ENCODE data around the gene ADAMTS9.
"Not testable (repeated sequence)": the region's sequence is repeated elsewhere in the genome, so short reads cannot be mapped to it uniquely, and the experiment has no call there.

ADAMTS9 gene

DNA sequence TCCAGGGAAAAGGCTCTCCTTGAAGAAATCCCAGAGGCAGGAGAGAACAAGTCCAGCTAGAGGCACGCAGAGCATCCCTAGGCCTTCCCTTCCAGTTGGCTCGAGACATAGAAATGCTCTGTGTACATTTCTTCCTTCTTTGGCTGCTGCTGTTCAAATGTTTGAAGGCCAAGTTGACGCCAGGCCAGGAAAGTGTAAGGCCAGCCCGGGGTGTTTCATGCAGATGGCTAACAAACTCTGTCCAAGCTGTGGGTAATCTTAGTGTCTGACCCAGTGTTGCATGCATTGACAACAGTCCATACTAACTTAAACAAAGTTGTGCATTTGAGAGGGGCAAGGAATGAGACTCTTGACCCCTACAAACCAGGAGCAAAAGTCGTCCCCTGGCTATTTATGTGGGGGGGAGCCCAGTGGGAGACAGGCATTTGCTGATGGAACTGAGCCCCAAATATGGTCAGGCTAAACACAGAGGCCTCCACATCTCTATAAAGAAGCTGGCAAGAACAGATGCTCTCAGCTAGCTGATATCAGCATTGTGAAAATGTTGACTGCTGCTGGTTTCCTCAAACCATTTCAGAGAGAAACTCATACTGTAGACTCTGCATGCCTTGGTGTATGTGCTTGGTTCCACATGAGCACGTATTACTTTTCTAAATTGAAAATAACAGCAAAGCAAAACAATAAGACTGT lies 139.5 kb downstream of the ADAMTS9 start:
- DNase-seq (ENCODE audit: low spot score): no peak
- no peak for FAIRE-seq

DNA sequence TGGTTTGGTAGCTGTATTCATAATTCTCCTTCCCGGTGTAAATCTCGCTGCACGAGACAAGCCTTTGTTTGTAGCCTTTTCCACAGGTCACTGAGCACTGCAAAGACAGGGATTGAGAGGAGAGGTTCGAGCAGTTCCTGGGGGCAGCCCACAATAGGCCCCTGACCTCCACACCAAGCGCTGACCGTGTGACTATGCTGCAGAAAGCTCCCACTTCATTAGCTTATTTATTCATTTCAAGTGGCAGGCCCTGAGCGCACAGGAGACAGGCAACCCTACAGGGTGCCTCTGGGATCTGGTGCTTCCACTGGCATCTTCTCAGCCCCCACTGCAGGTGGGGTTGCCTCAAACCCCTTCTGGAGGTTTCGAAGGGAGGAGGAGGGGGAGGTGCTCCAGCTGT lies 140.9 kb downstream of the ADAMTS9 start:
- FAIRE-seq (no peak), DNase-seq (ENCODE audit: low spot score) (no peak)

DNA sequence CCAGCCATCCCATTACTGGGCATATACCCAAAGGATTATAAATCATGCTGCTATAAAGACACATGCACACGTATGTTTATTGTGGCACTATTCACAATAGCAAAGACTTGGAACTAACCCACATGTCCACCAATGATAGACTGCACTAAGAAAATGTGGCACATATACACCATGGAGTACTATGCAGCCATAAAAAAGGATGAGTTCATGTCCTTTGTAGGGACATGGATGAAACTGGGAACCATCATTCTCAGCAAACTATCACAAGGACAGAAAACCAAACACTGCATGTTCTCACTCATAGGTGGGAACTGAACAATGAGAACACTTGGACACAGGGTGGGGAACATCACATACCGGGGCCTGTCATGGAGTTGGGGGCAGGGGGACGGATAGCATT lies 142.6 kb downstream of the ADAMTS9 start:
- not testable (repeated sequence) for FAIRE-seq; DNase-seq (ENCODE audit: low spot score)

DNA sequence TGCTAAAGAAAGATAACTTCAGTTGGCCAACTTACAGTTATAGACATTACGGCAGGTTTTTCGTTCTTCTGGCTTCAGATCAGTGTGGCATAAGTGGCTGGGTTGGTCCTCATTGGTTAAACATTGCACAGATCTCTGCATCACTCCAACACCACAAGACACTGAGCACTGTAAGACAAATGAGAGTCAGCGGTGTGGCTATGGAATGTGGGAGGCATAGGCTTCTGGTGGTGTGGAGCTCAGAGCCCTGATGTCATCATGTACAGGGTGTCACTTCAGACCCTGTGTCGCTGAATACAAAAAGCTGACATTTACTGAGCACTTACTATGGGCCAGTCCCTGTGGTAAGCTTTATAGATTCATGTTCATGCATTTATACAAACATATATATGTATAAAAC lies 146.0 kb downstream of the ADAMTS9 start:
- FAIRE-seq (no peak), DNase-seq (ENCODE audit: low spot score) (peak; percentile 26)

DNA sequence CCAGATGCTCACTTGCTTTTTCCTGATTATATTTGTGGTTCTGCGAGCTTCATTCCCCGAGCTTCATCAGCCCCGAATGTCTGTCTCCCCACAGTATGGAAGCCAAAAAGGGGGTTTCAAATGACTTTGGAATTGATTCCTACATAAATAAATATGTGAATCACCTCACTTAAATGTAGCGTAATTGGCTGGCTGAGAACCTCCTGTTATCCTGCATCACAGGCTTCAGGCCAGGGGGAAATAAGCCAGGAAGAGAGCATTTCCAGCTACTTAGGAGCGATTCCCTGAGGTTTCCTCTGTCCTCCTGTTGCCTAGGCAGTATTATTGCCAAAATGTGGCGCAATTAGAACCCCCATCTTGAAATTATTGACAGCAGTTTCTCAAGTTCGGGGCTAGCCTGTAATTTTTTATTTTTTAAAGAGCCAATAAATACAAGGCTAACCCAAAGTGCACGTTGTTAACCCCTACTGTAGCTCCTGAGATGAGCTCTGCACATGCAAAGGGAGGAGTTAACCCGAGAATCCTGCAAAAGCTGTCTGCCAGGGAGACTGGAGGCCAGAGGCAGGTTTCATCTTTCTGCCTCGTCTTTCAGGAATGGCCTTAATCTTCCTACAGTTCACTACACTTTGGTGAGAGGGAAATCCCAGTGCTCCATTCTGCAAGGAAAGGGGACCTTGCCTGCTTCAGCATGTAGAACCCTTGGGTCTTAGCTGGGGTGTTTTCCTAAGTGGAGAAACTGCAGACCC lies 148.2 kb downstream of the ADAMTS9 start:
- FAIRE-seq: no peak
- no peak for DNase-seq (ENCODE audit: low spot score)

DNA sequence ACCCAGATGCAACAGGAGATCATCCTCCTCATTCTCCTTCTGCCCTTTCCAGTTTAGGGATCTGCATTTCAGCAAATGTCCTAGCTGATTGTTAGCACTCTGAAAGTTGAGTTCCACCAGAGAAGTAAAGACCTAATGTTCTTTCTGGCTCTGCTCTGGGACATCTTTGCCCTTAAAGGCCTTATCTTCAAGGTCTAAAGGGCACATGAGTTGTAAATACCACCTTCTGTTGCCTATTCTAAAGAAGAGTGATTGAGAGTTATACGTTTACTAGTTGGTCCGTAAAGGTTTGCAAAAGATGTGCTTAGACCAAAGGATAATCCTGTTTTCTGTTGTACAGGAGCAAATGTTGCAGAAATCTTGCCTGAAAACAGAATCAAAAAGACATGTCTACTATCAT lies 151.6 kb downstream of the ADAMTS9 start:
- DNase-seq (ENCODE audit: low spot score) (no peak), FAIRE-seq (no peak)

DNA sequence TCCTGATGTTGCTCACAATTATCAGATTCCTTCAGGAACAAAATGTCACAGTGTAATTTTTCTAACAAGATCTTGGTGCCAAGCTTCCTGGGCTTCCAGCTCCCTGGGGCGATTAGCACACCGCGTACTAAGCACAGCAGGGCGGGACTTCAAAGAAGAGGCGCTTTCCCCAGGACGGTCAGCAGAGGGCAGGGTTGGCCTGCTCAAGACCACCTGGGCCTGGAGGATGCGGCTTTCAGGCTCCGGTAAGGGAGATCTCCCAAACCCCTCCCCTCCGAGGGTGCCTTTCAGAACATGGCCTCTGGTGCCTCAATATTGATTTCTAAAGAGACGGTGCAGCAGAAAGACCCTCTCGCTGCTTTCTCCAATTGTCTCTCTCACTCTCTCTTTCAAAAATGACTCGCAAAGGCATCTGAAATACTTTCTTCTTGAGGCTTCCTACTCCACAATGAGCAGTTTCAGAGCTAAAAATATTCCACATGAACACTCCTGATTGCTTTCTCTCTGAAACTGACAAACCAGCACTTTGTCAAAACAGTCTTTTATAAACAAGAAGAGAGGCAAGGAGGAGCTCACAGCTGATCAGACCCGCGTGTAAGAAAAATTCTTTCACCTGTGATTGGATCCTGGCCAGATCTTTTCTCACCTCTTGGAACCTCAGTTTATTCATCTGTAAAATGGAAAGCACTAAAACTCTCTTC lies 154.0 kb downstream of the ADAMTS9 start:
- DNase-seq (ENCODE audit: low spot score) (peak; percentile 53), FAIRE-seq (no peak)

DNA sequence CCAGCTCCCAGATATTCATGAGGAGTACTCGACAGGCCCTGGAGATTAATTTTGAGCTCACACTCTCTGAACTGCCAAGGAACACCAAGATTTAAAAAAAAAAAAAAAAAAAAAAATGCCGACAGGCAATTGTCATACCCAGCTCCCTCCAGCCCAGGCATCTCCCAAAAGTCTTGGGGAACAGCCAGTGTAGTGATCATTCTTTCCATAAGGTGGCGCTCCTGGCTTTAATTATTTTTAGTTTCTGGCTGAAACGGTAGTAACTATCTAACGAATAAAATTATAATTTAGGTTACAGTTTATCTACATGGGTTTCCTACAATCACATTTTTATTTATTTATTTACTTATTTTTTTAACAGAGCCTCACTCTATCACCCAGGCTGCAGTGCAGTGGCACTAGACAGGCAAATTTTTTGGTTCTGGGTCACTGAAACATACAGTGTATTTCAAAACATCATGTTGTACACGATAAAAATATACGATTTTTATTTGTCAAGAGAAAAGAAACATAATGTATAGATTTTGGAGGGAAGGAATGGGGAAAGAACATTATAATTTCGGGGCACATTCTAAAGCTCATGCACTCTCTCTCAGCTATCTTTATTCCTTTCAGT lies 157.3 kb downstream of the ADAMTS9 start:
- DNase-seq (ENCODE audit: low spot score) (no peak), FAIRE-seq (peak; percentile 75)

DNA sequence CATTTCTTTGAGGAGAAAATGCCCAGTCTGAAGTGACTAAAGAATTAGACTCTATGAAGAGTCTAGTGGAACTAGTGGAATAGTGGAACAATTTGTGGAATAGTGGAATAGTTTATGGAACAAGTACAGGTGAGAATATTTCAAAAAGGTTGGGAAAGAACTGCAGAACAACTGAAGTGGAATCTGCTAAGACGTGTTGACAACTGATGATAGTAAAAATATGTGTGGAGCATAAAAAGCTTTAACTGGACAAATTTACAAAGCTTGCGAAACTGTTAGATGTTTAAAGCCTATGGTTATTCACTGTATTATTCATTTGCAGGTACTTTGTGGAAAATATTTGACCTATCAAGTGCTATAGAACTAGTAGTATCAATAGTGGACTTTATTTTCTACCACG lies 164.5 kb downstream of the ADAMTS9 start:
- FAIRE-seq (no peak), DNase-seq (ENCODE audit: low spot score) (no peak)

DNA sequence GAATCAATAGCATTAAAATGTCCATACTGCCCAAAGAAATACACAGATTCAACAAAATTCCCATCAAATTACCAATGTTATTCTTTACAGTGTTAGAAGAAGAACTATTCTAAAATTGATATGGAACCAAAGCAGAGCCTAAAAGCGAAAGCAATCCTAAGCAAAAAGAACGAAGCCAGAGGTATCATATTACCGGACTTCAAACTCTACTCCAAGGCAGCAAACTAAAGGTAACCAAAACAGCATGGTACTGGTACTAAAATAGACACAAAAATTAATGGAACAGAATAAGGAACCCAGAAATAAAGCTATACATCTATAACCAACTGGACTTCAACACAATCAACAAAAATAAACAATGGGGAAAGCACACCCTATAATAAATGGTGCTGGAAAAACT lies 167.5 kb downstream of the ADAMTS9 start:
- DNase-seq (ENCODE audit: low spot score) (no peak), FAIRE-seq (no peak)

DNA sequence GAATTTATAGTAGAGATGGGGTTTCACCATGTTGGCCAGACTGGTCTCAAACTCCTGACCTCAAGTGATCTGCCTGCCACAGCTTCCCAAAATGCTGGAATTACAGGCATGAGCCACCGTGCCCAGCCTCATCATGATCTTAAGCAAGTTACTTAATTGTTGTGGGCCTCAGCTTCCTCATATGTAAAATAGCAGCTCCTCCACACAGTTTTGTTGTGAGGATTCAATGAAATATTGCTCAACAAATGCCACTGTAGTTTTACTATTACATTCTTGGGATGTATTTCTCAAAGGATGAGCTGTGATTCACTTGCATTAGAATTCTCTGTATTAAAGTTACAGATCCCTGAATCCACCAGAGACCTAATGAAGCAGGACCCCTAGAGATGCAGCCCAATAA lies 168.8 kb downstream of the ADAMTS9 start:
- no peak for FAIRE-seq
- no peak for DNase-seq (ENCODE audit: low spot score)

DNA sequence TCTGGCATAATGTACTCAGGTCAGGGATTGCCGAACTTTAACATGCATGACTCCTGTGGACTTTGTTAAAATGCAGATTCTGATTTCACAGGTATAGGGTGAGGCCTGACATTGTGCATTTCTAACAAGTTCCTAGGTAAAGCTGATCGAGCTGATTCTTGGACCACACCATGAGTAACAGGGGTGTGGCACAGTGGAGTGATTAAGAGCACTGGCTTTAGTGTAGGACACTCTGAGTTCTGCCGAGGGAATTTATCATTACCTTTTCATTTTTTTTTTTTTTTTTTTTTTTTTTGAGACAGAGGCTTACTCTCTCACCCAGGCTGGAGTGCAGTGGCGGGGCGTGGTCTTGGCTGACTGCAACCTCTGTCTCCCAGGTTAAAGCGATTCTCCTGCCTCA lies 169.3 kb downstream of the ADAMTS9 start:
- DNase-seq (ENCODE audit: low spot score) (no peak), FAIRE-seq (no peak)

DNA sequence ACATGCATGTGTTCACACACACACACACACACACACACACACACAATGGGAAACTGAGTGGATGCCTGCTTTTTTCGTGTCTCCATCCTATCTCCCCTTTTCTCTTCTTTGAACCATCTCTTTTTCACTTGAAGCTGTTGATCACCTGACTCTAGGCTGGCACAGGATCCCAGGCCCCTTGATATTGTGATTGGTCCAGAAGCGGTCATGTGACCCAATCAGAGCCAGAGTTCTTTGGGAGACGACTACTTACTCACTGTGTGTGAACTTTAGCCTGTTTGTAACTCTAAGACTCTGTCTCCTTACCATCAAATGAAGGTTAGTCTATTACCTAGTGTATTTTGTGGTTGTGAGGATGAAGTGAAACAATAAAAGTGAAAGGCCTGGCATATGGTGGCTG lies 172.9 kb downstream of the ADAMTS9 start:
- DNase-seq (ENCODE audit: low spot score) (no peak), FAIRE-seq (no peak)

DNA sequence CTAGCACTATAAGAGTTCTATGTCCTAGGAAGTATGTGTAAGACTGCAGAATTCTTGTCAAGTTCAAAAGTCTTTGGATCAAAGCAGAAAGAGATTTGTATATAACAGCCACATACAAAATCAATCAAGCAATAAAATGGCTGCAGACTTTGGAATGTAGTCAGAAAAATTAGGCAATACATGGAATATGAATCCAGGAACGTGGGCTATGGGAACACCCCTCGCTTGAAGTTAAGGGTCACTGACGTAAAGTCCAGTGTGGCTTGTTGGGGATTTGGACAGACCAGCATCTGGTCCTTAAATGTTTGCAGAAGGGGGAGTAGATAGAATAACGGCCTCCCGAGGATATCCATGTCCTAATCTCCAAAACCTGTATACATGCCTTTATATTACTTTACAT lies 178.6 kb downstream of the ADAMTS9 start:
- FAIRE-seq: no peak

DNA sequence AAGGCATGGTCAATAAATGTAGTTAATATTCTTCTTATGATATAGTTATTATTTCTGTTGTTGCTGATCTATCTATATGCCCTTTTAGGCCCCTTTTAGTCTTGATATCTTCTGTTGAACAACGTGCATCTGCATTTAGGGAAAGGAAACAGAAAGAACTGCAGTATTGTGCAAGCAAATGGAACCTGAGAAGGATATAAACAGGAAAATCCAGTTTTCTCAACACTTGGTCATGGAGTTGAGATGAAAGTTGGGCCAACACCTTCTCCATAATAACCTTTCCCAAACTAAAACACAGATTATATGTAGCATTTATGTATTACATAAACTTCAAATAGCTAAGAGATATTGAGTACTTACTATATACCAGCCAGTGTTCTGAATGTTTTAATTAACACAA lies 179.7 kb downstream of the ADAMTS9 start:
- FAIRE-seq: no peak
- no peak for DNase-seq (ENCODE audit: low spot score)

More for the DNA sequence above, 178.6 kb downstream of the ADAMTS9 start:
- DNase-seq (ENCODE audit: low spot score): no peak

DNA sequence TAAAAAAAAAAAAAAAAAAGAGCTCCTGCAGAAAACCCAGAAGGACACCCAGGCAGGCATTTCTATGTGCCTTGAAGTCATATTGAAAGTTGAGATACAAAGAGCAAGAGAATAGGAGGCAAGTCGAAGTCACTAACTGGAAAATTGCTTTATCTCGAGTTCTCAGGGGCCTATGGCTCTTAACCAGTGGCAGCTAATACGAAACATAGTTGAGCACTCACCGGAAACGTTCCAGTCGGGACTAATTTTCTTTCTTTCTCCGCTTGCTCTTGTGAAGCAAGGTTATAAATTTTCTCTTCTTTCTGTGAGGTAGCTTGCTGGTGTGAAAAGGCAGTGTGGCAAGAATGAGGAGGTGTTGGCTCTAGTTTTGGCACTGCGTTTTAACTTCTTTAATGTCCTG lies 181.5 kb downstream of the ADAMTS9 start:
- DNase-seq (ENCODE audit: low spot score) (no peak), FAIRE-seq (no peak)

DNA sequence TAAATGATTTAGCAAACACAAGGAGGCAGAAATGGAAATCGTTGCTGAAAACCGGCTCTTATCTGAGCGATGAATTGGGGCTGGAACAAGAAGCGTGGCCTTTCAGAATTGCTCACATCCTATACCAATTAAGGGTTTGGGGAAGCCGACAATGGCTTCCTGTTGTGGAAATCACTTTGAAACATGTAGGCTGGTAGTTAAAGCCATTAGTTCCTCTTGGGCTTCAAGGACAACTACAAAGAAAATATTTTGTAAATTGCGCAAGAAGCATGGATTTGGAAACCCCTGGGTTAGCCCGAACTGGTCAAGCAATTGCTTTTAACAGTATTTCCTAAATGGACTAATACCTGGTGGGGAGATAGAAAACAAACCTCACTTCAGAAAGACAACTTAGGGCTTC lies 182.4 kb downstream of the ADAMTS9 start:
- DNase-seq (ENCODE audit: low spot score): no peak
- no peak for FAIRE-seq

DNA sequence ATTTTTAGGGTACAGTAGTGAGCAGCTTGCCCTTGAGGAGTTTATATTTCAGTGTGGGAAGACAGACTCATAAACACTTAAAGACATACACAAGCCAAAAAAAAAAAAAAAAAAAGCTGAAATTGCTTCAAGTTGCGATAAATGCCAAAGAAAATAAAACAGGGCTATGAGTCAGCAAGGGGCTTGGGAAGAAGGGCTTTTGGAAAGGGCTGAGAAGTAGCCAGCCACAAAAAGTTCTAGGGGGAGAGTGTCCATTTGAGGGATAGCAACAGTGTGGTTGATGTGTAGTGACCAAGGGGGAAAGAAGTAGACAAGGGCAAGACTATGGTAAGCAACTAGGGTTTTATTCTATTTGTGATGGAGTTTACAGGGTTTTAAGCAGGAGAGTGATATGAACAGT lies 185.5 kb downstream of the ADAMTS9 start:
- FAIRE-seq (no peak), DNase-seq (ENCODE audit: low spot score) (no peak)

DNA sequence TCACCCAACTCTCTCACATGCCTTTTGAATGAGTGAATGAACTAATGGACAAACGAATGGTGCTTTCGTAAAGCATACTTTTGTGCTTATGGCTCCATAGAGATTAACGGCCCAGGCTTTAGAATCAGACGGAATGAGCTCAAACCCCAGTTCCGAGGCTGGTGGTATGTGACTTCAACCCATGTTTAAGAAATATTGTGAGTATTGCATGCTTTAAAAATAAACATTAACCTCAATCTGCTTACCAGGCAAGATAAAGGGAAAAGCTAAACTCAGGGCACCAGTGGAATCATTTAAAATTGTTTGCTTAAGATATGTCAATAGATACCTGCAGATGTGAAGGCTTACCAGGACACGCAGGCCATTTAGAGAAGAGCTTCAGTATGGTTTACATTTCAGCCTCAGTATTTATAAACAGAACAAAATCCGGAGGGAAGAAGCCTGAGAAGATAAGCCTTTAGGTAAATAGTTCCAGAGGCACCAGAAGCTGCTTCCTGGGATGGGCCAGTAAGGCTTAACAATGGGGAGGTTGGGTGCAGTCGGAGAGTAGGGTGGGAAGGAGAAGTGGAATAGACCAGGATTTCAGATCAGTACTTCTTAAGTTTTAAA lies 186.4 kb downstream of the ADAMTS9 start:
- no peak for FAIRE-seq

DNA sequence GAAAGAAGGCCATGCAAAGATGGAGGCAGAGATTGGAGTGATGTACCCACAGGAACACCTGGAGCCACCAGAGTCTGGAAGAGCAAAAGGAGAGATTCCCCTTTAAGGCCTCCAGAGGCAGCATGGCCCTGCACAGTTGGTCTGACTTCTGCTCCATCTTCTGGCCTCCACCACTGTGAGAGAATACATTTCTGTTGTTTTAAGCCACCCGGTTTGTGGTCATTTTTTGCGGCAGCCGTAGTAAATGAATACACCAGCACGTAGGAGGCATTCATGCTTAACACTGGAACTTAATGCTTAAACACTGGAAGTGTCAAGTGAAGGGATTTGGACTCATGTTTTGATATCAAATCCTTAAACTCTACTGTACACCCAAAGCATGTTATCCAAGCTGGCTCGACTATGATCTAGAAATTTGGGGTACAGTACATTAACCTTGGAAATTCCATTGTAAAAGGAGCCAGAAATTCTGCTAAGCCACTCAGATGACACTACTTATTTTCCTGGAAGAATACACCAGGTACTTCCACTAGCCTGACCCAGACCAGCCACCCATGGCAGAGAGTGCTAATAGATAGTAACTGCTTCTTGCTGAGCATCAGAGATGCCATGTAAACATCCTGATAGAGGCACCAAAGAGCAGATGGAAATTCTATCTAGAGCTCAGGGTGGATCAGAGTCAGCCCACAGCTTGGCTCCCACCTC lies 190.9 kb downstream of the ADAMTS9 start:
- DNase-seq (ENCODE audit: low spot score) (peak; percentile 63), FAIRE-seq (peak; percentile 89)

More for the DNA sequence above, 186.4 kb downstream of the ADAMTS9 start:
- no peak for DNase-seq (ENCODE audit: low spot score)

DNA sequence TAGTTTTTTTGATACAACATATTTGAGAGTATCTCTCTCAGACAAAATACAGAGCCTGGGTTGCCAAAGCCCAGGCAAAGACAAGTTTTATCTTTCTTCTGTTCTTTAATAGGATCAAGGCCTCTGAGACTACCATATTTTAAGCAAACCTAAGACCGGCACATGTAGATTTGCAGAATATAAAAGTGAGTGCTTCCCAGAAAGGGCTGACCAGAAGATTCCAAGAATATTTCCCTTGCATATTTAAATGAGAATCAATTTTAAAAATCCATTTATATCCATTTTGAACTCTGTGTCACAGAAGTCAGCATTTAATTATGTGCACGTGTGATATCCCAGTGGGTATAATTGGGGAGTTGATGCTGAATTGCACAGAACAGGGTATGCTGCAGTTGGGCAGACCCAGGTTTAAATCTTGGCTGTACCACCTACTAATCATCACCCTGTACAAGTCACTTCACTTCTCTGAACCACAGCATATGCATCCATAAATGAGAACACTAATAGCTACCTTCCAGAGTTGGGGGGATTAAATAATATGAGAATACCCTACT lies 191.9 kb downstream of the ADAMTS9 start:
- no peak for FAIRE-seq
- DNase-seq (ENCODE audit: low spot score): no peak

Measured in RCC 7860 (cell line).